ENCODE data around the gene KDM8.

The KDM8 gene

GRCh38 chr16:27216297-27216885 lies 13.1 kb downstream of the KDM8 start:
- no peak for DNase-seq

- no peak for DNase-seq
These were observed 13.9 kb downstream of the KDM8 start for GRCh38 chr16:27217256-27217655.

DNA sequence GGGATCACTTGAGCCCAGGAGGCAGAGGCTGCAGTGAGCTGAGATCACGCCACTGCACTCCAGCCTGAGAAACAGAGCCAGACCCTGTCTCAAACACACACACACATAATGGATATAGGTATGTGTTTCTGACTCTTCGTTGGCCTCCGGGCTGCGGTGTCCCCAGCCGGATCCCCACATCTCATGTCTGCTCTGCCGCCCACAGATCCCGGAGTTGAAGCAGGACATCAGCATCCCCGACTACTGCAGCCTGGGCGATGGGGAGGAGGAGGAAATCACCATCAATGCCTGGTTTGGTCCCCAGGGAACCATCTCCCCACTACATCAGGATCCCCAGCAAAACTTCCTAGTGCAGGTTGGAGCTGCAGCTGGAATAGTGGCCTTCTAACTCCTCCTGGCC lies 15.4 kb downstream of the KDM8 start:
- DNase-seq: no peak

DNA sequence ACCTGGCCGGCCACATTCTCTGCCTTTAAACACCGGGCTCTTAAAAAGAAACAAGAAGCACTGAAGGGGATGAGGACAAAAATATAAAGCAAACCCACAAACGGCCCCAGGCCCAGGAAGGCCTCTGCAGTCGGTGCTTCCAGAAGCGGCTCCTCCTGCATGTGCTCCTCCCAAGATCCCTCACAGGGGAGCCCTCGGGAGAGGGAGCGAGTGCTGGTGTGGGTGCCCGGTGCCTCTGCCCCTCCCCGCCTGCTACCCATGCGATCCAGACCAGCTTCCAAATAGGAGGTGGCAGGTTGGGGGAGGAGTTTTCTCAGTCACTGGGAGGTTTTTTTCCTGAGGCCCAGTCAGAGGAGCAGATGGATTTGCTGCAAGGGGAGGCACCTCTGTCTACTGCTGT lies 15.8 kb downstream of the KDM8 start:
- DNase-seq: no peak

DNA sequence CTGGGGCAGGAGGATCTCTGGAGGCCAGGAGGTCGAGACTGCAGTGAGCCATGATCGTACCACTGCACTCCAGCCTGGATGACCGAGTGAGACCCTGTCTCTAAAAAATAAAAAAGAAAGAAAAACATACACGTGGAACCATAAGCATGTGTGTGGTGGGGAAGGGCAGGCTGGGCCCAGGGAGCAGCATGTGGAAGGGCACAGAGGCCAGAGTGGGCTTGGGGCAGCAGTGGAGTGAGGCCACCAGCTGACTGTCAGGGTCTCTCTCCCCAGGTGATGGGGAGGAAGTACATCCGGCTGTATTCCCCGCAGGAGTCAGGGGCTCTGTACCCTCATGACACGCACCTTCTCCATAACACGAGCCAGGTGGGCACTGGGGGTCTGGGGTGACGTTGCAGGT lies 16.8 kb downstream of the KDM8 start:
- no peak for DNase-seq

- no peak for DNase-seq
These were observed 17.2 kb downstream of the KDM8 start for GRCh38 chr16:27220527-27220926.

GRCh38 chr16:27220991-27221390 lies 17.7 kb downstream of the KDM8 start:
- no peak for DNase-seq

GRCh38 chr16:27221576-27222248 lies 18.4 kb downstream of the KDM8 start:
- no peak for DNase-seq

- no peak for DNase-seq
These were observed 19.2 kb downstream of the KDM8 start for GRCh38 chr16:27222249-27223225.

GRCh38 chr16:27223226-27223610 lies 19.9 kb downstream of the KDM8 start:
- DNase-seq: no peak

- DNase-seq: no peak
These were observed 20.4 kb downstream of the KDM8 start for GRCh38 chr16:27223701-27224100.

DNA sequence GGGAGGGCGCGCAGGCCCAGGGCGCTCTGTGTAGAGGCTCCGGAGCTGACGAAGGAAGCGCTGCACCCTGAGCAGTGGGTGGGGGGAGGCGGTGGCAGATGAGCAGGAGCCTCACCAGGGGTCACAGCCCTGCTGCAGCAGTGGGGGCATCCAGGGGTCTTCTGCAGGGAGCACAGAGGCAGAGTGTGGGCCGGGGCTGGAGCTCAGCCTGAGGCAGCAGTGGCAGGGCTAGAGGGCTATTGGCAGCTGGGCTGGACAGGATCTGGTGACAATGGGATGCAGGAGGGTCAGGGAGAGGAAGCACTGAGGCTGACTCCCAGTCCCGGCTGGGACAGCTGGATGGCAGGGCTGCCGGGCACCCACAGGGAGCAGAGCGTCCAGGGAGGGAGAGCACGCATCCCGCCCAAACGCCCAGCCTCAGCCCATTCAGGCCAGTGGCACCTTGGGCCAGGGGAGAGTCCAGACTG lies 21.0 kb downstream of the KDM8 start:
- DNase-seq: no peak

DNA sequence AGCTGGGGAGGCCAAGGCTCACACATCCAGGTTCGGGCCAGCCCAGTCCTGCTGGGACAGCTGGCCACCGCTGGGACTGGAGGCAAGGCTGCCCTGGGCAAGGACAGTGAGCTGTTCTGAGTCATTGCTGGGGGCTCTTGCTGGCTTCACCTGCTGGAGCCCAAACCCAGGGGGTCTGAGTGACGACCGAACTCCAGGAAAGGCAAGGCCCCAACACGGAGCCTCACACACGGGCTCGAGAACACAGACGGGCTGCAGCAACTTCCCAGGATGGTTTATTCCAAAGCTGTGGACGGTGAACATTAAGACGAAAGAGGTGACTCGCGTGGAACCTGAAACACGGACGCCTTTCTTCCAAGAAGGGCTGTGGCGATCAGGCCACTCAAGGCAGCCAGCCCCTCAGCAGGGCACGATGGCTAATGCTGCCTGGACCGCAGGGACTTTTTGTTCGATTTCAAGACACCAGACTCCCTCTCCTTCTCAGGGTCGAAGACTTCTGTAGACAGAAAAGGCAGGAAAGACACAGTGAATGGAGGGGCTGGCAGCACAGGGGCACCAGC lies 21.5 kb downstream of the KDM8 start:
- no peak for DNase-seq

DNA sequence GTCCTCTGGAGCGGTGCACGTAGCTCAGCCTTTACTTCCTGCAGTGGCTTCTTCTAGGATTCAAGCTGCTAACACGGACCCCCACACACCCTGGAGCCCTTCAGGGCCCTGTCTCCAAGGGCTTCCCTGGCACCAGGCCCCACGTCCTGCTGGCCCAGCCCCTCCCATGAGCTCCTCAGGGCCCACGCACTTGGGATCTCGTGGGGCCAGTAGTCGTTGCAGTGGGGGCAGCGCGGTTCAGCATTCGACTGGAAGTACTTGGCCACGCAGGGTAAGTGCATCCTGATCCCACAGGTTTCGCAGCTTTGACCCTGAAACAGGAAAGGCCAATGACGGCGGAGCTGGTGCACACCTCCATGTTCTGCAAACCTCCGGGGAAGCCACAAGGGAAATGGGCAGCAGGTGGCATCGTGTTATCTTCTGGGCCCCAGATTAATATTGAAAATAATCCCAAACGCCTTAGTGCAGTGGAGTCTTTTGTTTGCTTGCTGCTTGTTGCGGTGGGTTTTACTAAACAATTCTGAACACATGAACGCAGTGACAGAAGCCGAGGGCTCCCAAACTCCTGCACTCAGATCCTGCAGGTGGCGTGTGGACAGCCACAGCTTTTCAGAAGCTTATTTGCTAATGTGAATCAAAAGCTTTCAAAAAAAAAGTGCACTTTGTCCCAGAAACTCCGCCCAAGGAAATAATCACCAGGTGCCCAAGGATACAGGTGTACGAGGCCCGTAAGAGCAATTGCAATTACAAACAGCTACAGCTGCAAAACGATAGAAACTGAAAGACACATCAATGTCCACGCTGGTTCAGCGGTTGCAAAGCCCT lies 22.4 kb downstream of the KDM8 start:
- no peak for DNase-seq

GRCh38 chr16:27226476-27226875 lies 23.1 kb downstream of the KDM8 start:
- DNase-seq: no peak

GRCh38 chr16:27226976-27227705 lies 23.8 kb downstream of the KDM8 start:
- no peak for DNase-seq

DNA sequence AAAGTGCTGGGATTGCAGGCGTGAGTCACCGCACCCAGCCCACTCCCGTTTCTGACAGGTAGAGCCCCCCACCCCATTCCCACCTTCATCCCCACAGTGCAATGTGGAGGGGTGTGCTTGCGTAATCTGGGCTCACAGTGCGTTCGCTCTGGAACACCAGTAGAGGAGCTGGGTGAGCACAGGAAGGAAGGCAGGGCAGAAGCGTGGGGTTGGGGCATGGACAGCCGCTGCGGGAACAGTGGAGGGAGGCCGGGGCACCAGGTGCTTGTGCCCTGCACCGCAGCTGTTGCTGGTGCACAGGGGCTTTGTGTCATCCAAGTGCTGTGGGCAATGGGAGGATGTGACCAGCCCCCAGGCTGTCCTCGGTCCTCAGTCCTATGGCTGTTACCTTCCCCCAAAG lies 24.7 kb downstream of the KDM8 start:
- DNase-seq: no peak

DNA sequence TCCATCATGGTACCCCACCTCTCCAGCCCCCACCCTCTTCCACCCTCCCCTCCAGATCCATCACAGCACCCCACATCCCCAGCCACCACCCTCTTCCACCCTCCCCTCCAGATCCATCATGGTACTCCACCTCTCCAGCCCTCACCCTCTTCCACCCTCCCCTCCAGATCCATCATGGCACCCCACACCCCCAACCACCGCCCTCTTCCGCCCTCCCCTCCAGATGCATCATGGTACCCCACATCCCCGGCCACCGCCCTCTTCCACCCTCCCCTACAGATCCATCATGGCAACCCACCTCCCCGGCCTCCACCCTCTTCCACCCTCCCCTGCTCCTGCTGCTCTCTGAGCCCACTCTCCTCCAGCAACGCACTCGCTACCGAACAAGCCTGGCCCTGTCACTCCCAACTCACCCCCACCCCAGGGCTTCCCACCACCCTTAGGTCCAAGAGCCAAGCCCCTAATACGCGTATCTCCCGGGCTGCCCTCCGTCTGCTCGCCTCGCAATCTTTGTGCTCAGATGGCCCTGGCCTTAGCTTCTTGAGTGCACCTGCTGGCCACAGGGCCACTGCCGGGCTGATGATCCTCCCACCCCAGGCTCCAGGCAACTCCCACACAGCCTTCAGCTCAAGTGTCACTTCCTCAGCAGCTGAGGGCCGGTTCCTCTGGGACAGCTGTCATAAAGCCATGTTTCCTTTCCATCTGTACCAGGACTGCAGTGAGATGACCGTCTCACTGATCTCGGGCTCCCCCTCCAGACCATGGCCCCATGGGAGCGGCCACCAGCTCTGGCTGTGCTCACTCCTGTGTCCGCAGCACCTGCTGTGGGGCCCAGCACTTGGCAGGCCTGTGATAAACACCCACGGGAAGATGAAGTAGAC lies 25.5 kb downstream of the KDM8 start:
- DNase-seq: no peak

DNA sequence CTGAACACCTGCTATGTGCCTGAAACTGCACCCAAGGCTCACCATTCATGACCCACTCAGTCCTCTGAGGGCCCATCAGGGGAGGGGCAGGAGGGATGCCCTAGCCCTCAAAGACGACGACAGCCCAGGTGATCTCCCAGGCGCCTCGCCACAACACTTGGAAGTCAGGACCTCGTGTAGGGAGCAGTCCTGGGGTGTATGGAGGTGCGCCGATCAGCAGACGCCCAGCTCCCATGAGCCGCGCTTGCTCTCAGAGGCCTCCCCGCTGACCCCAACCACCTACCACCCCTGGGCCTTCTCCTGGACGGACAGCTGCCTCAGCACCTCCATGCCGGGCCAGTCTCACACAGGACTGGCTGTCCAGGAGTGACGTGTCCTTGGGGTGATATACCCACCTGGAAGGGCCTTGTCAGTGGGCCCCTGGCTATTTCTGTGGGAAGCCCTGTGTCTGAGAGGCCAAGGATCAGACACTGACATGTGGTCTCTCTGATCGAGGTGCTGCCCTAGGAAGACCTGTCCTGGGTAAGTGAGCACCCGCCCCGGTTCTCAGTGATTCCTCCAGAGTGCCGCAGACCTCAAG lies 26.7 kb downstream of the KDM8 start:
- DNase-seq: no peak

DNA sequence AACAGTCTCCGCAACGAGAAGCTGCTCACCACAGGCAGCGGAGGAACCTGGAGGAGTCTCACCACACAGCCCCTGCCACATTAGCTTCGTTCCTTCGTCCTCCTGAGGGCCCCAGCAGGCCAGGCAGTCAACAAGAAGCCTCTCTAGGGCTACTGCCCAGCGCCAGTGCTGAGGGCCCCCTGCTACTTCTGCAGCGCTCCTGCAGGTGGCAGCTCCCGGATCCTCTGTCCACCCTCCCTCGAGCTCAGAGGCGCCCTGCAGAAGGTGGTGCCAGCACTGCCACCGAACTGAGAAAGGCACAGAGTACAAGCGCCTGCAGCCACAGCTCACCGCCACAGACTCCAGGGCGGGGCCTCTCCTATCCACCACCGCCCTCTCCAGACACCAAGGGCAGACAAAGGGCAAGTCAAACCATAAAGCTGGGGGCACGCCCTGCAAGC lies 27.3 kb downstream of the KDM8 start:
- DNase-seq: peak; percentile 67 to 76
